Measurements from ENCODE around the gene WDR59.
A peak's percentile ranks its signal among the peaks of the same experiment; 100 is the strongest.

WDR59 gene

DNA sequence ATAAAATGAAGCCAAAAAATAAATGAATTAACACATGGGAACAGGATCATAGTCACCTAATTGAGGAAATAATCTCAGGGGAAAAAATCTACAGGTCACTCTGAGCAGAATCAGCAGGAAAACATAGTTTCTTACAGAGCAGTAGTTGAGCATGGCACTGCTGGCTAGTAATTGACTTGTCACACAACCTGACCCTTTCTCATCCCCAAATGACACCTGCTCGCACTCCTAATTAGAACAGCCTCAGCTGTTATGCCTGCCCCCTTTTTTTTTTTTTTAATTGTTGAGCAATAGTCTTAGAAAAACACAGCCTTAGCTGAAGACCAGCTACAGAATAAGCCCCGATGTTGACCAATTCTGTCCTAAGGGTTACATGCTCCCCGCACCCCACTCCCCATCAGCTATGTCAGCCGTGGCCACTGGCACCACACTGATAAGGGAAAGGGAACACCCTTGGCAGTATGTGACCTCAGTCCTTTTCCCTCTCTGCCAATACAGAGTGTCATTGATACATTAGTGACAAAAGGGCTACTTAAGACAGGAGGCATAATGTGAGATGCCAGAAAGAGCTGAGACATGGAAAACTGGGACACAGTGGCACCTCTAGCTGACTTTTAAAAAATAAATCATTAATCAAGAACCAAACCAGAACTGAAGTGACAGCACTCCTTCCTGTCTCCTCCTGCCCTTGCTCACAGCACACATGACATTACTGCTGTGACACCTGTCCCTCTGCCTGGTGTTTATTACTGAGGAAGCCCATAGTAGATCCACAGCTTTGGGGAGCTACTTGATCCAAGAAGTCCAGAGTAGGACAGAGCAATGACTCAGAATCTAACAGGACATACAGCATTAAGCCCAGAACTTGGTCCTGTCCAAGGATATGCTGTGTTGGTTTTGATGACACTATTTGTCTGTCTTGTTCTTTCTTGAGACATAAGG, 41.7 kb downstream of the WDR59 start:
- no peak for DNase-seq (ENCODE audit: low read depth)
- TF ChIP-seq, protein P1, sequence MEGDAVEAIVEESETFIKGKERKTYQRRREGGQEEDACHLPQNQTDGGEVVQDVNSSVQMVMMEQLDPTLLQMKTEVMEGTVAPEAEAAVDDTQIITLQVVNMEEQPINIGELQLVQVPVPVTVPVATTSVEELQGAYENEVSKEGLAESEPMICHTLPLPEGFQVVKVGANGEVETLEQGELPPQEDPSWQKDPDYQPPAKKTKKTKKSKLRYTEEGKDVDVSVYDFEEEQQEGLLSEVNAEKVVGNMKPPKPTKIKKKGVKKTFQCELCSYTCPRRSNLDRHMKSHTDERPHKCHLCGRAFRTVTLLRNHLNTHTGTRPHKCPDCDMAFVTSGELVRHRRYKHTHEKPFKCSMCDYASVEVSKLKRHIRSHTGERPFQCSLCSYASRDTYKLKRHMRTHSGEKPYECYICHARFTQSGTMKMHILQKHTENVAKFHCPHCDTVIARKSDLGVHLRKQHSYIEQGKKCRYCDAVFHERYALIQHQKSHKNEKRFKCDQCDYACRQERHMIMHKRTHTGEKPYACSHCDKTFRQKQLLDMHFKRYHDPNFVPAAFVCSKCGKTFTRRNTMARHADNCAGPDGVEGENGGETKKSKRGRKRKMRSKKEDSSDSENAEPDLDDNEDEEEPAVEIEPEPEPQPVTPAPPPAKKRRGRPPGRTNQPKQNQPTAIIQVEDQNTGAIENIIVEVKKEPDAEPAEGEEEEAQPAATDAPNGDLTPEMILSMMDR (conservative IDR thresholded peaks at IDR 0.05; ENCODE audit: control insufficient read depth, insufficient read depth, low read depth, low read length), result no peak
- no peak overlapping the region for H3K4me3 ChIP-seq (ENCODE audit: control insufficient read depth, low read depth, low read length)

DNA sequence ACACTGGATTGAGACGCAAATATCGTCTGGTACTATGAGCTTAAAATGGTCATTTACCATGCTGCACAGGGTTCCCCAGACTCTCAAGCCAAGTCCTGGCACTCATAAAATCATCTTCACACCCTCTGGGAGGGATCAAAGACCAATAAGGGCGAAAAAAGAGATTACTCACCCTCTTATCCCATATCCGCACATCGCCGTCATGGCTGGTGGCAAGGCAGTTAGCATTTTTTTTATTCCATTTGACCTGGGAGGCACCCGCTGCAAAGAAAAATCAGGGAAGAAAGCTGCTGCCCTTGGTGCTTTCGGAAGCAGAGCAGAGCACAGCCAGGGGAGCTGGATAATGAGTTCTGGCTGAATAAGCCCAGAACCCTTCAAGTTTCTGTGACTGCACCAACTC, 42.4 kb downstream of the WDR59 start:
- no peak for DNase-seq (ENCODE audit: low read depth)
- TF ChIP-seq, protein P1 (conservative IDR thresholded peaks at IDR 0.05; ENCODE audit: control insufficient read depth, insufficient read depth, low read depth, low read length), result no peak
- H3K4me3 ChIP-seq (ENCODE audit: control insufficient read depth, low read depth, low read length), result no peak overlapping the region

DNA sequence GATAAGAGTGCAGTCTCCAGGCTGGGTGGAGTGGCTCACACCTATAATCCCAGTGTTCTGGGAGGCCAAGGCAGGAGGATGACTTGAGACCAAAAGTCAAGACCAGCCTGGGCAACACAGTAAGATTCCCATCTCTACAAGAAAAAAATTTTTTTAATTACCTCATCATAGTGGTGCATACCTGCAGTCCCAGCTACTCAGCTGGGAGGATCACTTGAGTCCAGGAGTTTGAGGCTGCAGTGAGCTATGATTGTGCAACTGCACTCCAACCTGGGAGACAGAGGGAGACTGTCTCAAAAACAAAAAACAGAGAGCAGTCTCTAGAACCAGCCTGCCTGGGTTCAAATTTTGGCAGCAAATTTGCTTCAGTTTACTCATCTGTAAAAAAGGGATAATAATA, 45.2 kb downstream of the WDR59 start:
- no peak overlapping the region for H3K4me3 ChIP-seq (ENCODE audit: control insufficient read depth, low read depth, low read length)
- DNase-seq (ENCODE audit: low read depth), result no peak
- TF ChIP-seq, protein P1 (conservative IDR thresholded peaks at IDR 0.05; ENCODE audit: control insufficient read depth, insufficient read depth, low read depth, low read length), result no peak

DNA sequence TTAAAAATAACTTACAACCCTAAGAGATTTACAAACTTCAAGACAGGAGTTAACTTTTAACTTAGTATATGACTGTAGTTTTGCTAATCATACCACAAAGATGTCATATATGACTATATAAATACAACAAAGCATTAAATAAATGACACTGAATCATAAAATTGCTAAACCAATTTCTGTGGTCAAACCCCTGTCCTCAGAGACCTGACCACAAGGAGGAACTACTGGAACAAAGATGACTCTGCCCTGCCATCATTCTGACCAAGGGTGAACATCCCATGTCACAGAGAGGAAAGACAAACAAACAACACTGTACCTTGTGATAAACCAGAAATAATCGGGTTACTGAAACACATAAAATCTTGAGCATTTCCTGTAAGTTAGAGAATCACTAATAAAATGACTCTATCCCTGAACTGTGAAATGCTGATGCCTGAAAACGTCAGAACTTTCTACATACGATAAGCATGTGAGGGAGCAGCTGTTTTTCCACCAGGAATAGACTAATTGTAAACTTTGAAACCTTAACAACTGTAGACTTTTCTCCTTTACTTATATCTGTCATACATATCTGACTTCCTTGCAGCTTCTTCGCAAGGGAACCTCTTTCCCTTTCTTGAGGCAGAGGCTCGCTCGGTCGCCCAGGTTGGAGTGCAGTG, 47.9 kb downstream of the WDR59 start:
- peak; percentile 99 for DNase-seq (ENCODE audit: low read depth)

DNA sequence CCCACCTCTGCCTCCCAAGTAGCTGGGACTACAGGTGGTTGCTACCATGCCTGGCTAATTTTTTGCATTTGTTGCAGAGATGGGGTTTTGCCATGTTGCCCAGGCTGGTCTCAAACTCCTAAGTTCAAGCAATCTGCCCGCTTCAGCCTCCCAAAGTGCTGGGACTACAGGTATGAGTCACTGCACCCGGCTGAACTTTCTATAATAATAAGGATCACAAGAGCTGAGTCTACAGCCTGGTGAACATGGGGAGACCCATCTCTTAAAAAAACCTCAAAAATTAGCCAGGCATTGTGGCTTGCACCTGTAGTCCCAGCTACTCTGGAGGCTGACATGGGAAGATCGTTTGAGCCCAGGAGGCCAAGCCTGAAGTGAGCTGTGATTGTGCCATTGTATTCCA, 53.5 kb downstream of the WDR59 start:
- H3K4me3 ChIP-seq (ENCODE audit: control insufficient read depth, low read depth, low read length), result no peak overlapping the region
- DNase-seq (ENCODE audit: low read depth), result peak; percentile 9
- TF ChIP-seq, protein P1 (conservative IDR thresholded peaks at IDR 0.05; ENCODE audit: control insufficient read depth, insufficient read depth, low read depth, low read length), result no peak

More for the DNA sequence above, 47.9 kb downstream of the WDR59 start:
- H3K4me3 ChIP-seq (ENCODE audit: control insufficient read depth, low read depth, low read length), result no peak overlapping the region
- TF ChIP-seq, protein P1 (conservative IDR thresholded peaks at IDR 0.05; ENCODE audit: control insufficient read depth, insufficient read depth, low read depth, low read length), result no peak

DNA sequence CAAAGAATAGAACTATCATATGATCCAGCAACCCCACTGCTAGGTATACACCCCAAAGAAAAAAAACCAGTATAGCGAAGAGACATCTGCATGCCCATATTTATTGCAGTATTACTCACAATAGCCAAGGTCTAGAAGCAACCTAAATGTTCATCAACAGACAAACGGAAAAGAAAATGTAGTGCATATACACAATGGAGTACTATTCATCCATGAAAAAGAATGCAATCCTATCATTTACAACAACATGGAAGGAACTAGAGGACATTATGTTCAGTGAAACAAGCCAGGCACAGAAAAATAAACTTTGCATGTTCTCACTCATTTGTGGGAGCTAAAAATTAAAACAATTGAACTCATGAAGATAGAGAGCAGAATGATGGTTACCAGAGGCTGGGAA, 55.3 kb downstream of the WDR59 start:
- TF ChIP-seq, protein P1 (conservative IDR thresholded peaks at IDR 0.05; ENCODE audit: control insufficient read depth, insufficient read depth, low read depth, low read length), result no peak
- H3K4me3 ChIP-seq (ENCODE audit: control insufficient read depth, low read depth, low read length), result no peak overlapping the region
- no peak for DNase-seq (ENCODE audit: low read depth)
